Embryonic facial prominence (tissue), 1 donor: ENCODE data around the gene LRRC51.
"Not testable (repeated sequence)": the region's sequence is repeated elsewhere in the genome, so short reads cannot be mapped to it uniquely, and the experiment has no call there.

ENCODE experiments used
- DNase-seq: peaks from one replicate; pipeline ENCODE4 v3.0.0-alpha.2; 2016; ENCODE audit errors: extremely low spot score

The LRRC51 gene

GRCh38 chr11:72139500-72139899, 58.9 kb downstream of the LRRC51 start:
- no peak for DNase-seq

GRCh38 chr11:72140661-72141060, 60.0 kb downstream of the LRRC51 start:
- no peak for DNase-seq

- DNase-seq: no peak
Measured at GRCh38 chr11:72141066-72141465, 60.4 kb downstream of the LRRC51 start.

GRCh38 chr11:72142086-72142485, 61.4 kb downstream of the LRRC51 start:
- DNase-seq: not testable (repeated sequence)

- not testable (repeated sequence) for DNase-seq
Measured at GRCh38 chr11:72142543-72142942, 61.9 kb downstream of the LRRC51 start.

- no peak for DNase-seq
Measured at GRCh38 chr11:72144807-72145565, 64.3 kb downstream of the LRRC51 start.
